ENCODE measurements around the gene NIM1K.

GRCh38 chr5:43192558-43193180 lies 644 bp downstream of the NIM1K start:
- TF ChIP-seq EZH2 (IDR thresholded peaks at IDR 0.05; ENCODE audit: low read depth) (no peak), CTCF (conservative IDR thresholded peaks at IDR 0.05) (no peak)
